GM12878 (cell line): ENCODE data around the gene CDCA3. TPM values are rescaled to one million over a fixed set of nuclear protein-coding genes. Genes with fewer than 3 reads are reported as not detected.

Experiments
- ATAC-seq: fragments of 200-7000 bp; cut with Tn5 transposase; 3 replicates; pipeline ENCODE4 v1.9.1; 2020; ENCODE audit warnings: mild to moderate bottlenecking, moderate library complexity
- BruUV-seq: library from RNA; stranded (reverse); fragments of 400-500 nt; replicated peaks from 2 replicates; lab custom pipeline; 2021; lab: Mats Ljungman, UMichigan
- CTCF ChIA-PET: fragments of 300-600 bp; sonication (Branson Sonifier 250); formaldehyde crosslinking; extraction: SDS; loops from one replicate; lab custom pipeline; 2021; ENCODE audit warnings: inconsistent platforms; lab: Yijun Ruan, JAX
- POLR2A ChIA-PET: fragments of 350-600 bp; formaldehyde crosslinking; extraction: SDS; loops from one replicate; lab custom pipeline; 2021; ENCODE audit warnings: inconsistent platforms; lab: Charles Lee
- RAD21 ChIA-PET: fragments of 300-600 bp; sonication (Branson Sonifier 250); formaldehyde crosslinking; loops from one replicate; lab custom pipeline; 2023; ENCODE audit warnings: antibody characterized with exemption; ENCODE audit not compliant: unreplicated experiment; lab: Charles Lee
- SMC1A ChIA-PET: fragments of 300-600 bp; sonication (Branson Sonifier 250); formaldehyde crosslinking; loops from one replicate; lab custom pipeline; 2023; ENCODE audit not compliant: unreplicated experiment, uncharacterized antibody; lab: Charles Lee
- DNase-seq: peaks from one replicate; pipeline ENCODE4 v3.0.0-alpha.2; 2011; ENCODE audit warnings: low read depth, low spot score
- FAIRE-seq: peaks from 3 replicates; lab custom pipeline; 2011; peaks lifted over from hg19 to GRCh38; lab: Jason Lieb, UNC
- H2AFZ ChIP-seq: 2 replicates; pipeline ENCODE4 v1.6.0; 2011; ENCODE audit warnings: low read depth, low read length, control low read depth; ENCODE audit not compliant: control insufficient read depth
- H3K27ac ChIP-seq: 2 replicates; pipeline ENCODE4 v1.5.1; 2011; ENCODE audit warnings: control low read depth; ENCODE audit not compliant: control insufficient read depth, insufficient read depth
- H3K27me3 ChIP-seq, 2 experiments: replicated peaks in 1 of 2; 2 replicates each; pipeline versions ENCODE4 v1.6.0 to v1.6.1; 2011; ENCODE audit warnings: low read length in 1 of 2; ENCODE audit not compliant: control insufficient read depth in 2 of 2, insufficient read depth in 2 of 2
- H3K36me3 ChIP-seq, 2 experiments: 2 replicates each; pipeline ENCODE4 v1.5.1; 2011; ENCODE audit warnings: low read length in 1 of 2; ENCODE audit not compliant: control insufficient read depth in 2 of 2, insufficient read depth in 2 of 2
- H3K4me1 ChIP-seq: 2 replicates; pipeline ENCODE4 v1.6.1; 2011; ENCODE audit warnings: mild to moderate bottlenecking, low read length, moderate library complexity, mixed read lengths; ENCODE audit not compliant: control insufficient read depth, insufficient read depth
- H3K4me2 ChIP-seq: 2 replicates; pipeline ENCODE4 v1.6.0; 2011; ENCODE audit warnings: control low read depth; ENCODE audit not compliant: control insufficient read depth, insufficient read depth
- H3K4me3 ChIP-seq: fragments of 200-600 bp; sonication (generic); 2 replicates; pipeline ENCODE4 v1.5.1; 2016
- H3K79me2 ChIP-seq: 2 replicates; pipeline ENCODE4 v1.6.0; 2011; ENCODE audit warnings: low read length; ENCODE audit not compliant: control insufficient read depth, insufficient read depth
- H3K9ac ChIP-seq: 2 replicates; pipeline ENCODE4 v1.8.0; 2011; ENCODE audit warnings: low read length, control low read depth, mixed read lengths; ENCODE audit not compliant: control insufficient read depth, insufficient read depth
- H3K9me3 ChIP-seq: replicated peaks from 3 replicates; pipeline ENCODE4 v1.5.1; 2011; ENCODE audit warnings: mild to moderate bottlenecking, low read length; ENCODE audit not compliant: control insufficient read depth, insufficient read depth
- H4K20me1 ChIP-seq: 2 replicates; pipeline ENCODE4 v1.6.0; 2011; ENCODE audit not compliant: control insufficient read depth, insufficient read depth
- CHD2 ChIP-seq: IDR thresholded peaks from 2 replicates; pipeline ENCODE4 v1.6.1; 2011; ENCODE audit warnings: low read depth, low read length, improper control_type of control experiment, borderline replicate concordance
- MTA2 ChIP-seq: fragments of 450-650 bp; IDR thresholded peaks from 2 replicates; pipeline ENCODE4 v1.6.1; 2016; ENCODE audit warnings: low read depth, mild to moderate bottlenecking, moderate library complexity
- MYC ChIP-seq: IDR thresholded peaks from 2 replicates; pipeline ENCODE4 v1.6.1; 2011; ENCODE audit warnings: mild to moderate bottlenecking, low read length, moderate library complexity, inconsistent platforms; ENCODE audit not compliant: insufficient read depth, insufficient replicate concordance, insufficient read length, severe bottlenecking
- PML ChIP-seq: IDR thresholded peaks from 2 replicates; pipeline ENCODE4 v1.6.1; 2012; ENCODE audit warnings: low read length, inconsistent platforms
- SIX5 ChIP-seq: IDR thresholded peaks from 2 replicates; pipeline ENCODE4 v1.6.1; 2011; ENCODE audit warnings: mild to moderate bottlenecking, low read depth, low read length, moderate library complexity; ENCODE audit not compliant: severe bottlenecking
- SREBF2 ChIP-seq: IDR thresholded peaks from 2 replicates; pipeline ENCODE4 v1.6.1; 2012; ENCODE audit warnings: mild to moderate bottlenecking, low read length
- SUZ12 ChIP-seq: fragments of 200-600 bp; sonication (generic); IDR thresholded peaks from one replicate; pipeline ENCODE4 v1.6.1; 2018; ENCODE audit warnings: antibody characterized with exemption, mild to moderate bottlenecking; ENCODE audit not compliant: unreplicated experiment
- WGBS: methylation state at CpG from one replicate; pipeline ENCODE4 v1.1.6; 2016; ENCODE audit warnings: low lambda C conversion rate; ENCODE audit not compliant: insufficient replicate concordance, insufficient coverage; ENCODE audit errors: missing lambda C conversion rate; 5-methylcytosine and 5-hydroxymethylcytosine counted together
- in situ Hi-C: fragments of 300-500 bp; cut with MboI; formaldehyde crosslinking; loops from 9 replicates; pipeline ENCODE4 v1.14.3; 2018; ENCODE audit warnings: mixed read lengths
- intact Hi-C: fragments of 100-400 bp; cut with micrococcal nuclease; formaldehyde crosslinking; loops from one replicate; pipeline ENCODE4 v1.14.2; 2022; ENCODE audit not compliant: unreplicated experiment
- polyA plus RNA-seq, 11 experiments: library from polyadenylated mRNA; depleted of rRNA in 4 of 11; unstranded in 6 of 11; stranded (reverse) in 5 of 11; fragments of >200 nt; fragmentation: Nextera tagmentation in 4 of 11; fragmentation: Illumina TruSeq in 1 of 11; extraction: Ambion mirVana in 4 of 11; extraction: Trizol in 1 of 11; gene quantifications; 1 replicate in 1 of 11; 2 replicates in 10 of 11; pipeline versions ENCODE4 v1.2.1 to v1.2.3, GENCODE V29; 2011 to 2016; ENCODE audit warnings: inconsistent platforms in 2 of 11, missing spikeins in 2 of 11, low read depth in 1 of 11
- total RNA-seq, 4 experiments: library from RNA; depleted of rRNA in 3 of 4; stranded (reverse); fragments of >200 nt in 3 of 4; fragmentation: Illumina TruSeq in 1 of 4; extraction: Trizol in 1 of 4; gene quantifications; 2 replicates each; pipeline versions ENCODE4 v1.2.1 to v1.2.3, GENCODE V29; 2013 to 2021
- TF ChIP-seq, protein P1 (sequence below): IDR thresholded peaks from 2 replicates; pipeline ENCODE4 v1.6.1; 2012; ENCODE audit warnings: improper control_type of control experiment, low read depth, low read length; ENCODE audit not compliant: insufficient replicate concordance

Gene CDCA3
- total and polyA plus RNA-seq, 10 of the 15 experiments (the other 5 are each of a cell fraction or from before 2014, with no cell fraction given) = 34.5 to 148 (median 97.4) TPM

DNA sequence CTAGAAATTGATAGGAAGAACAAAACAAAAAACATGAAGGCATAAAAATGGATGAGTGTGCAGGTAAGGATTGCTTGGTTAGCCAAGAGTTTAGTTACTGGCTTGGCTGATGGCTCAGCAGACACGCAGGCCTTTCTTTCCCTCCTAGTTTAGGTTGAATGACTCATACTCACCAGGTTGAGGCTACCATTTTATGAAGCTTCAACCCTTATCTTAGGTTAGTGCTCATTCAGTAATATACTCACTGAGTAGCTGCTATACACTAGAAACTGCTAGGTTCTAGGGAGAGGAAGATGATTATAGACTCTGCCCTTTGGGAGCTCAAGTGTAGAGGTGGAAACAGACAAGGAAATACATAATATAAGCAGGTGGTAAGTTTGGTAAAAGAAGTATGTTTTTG is 16.8 kb downstream of the CDCA3 start:
- BruUV-seq = no TSS peak
- no peaks in the 10 kb centered on the region for H3K36me3 ChIP-seq
- DNase-seq = no peak
- TF ChIP-seq CHD2 = no peak
- no peak for TF ChIP-seq PML
- TF ChIP-seq, protein P1, sequence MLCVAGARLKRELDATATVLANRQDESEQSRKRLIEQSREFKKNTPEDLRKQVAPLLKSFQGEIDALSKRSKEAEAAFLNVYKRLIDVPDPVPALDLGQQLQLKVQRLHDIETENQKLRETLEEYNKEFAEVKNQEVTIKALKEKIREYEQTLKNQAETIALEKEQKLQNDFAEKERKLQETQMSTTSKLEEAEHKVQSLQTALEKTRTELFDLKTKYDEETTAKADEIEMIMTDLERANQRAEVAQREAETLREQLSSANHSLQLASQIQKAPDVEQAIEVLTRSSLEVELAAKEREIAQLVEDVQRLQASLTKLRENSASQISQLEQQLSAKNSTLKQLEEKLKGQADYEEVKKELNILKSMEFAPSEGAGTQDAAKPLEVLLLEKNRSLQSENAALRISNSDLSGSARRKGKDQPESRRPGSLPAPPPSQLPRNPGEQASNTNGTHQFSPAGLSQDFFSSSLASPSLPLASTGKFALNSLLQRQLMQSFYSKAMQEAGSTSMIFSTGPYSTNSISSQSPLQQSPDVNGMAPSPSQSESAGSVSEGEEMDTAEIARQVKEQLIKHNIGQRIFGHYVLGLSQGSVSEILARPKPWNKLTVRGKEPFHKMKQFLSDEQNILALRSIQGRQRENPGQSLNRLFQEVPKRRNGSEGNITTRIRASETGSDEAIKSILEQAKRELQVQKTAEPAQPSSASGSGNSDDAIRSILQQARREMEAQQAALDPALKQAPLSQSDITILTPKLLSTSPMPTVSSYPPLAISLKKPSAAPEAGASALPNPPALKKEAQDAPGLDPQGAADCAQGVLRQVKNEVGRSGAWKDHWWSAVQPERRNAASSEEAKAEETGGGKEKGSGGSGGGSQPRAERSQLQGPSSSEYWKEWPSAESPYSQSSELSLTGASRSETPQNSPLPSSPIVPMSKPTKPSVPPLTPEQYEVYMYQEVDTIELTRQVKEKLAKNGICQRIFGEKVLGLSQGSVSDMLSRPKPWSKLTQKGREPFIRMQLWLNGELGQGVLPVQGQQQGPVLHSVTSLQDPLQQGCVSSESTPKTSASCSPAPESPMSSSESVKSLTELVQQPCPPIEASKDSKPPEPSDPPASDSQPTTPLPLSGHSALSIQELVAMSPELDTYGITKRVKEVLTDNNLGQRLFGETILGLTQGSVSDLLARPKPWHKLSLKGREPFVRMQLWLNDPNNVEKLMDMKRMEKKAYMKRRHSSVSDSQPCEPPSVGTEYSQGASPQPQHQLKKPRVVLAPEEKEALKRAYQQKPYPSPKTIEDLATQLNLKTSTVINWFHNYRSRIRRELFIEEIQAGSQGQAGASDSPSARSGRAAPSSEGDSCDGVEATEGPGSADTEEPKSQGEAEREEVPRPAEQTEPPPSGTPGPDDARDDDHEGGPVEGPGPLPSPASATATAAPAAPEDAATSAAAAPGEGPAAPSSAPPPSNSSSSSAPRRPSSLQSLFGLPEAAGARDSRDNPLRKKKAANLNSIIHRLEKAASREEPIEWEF = no peak
- TF ChIP-seq SUZ12 = no peak
- TF ChIP-seq SREBF2 = no peak
- no peak for TF ChIP-seq MTA2
- TF ChIP-seq MYC = no peak
- TF ChIP-seq SIX5 = no peak
- H3K27ac ChIP-seq = no peak overlapping the region
- no peak overlapping the region for H2AFZ ChIP-seq
- RAD21 ChIA-PET = interaction anchor here (0.5 to 2.1 kb wide), 7 partner anchors 17 to 182 kb away, joined by 3 to 11 read pairs (median 3); partner anchors contain the start of genes MLF2 and USP5
- POLR2A ChIA-PET = interaction anchor here (0.7 to 1.0 kb wide), 3 partner anchors 9 to 17 kb away, joined by 3 read pairs; no protein-coding TSS in a partner anchor
- H4K20me1 ChIP-seq = no peaks in the 10 kb centered on the region
- no peaks in the 10 kb centered on the region for H3K4me1 ChIP-seq
- H3K4me2 ChIP-seq = no peak overlapping the region
- no peak for ATAC-seq
- no peak for FAIRE-seq
- SMC1A ChIA-PET = interaction anchor here (0.7 to 5.8 kb wide), 10 partner anchors 9 to 136 kb away, joined by 3 to 35 read pairs (median 4); partner anchors contain the start of genes CDCA3 and MLF2
- no peaks in the 10 kb centered on the region for H3K79me2 ChIP-seq
- peaks cover 6 to 14% of the 10 kb centered on the region in 2 experiments for H3K27me3 ChIP-seq
- 0% methylated on average over 1 of the region's 1 CpG for WGBS
- intact Hi-C loops (no loop called here), in situ Hi-C loops (no loop called here)
- no peak overlapping the region for H3K9ac ChIP-seq
- H3K4me3 ChIP-seq = no peak overlapping the region
- CTCF ChIA-PET = interaction anchor here (0.8 to 6.8 kb wide), 20 partner anchors 9 to 114 kb away, joined by 3 to 72 read pairs (median 6); partner anchors contain the start of genes CDCA3, COPS7A, MLF2 and PTMS
- H3K9me3 ChIP-seq = no peaks in the 10 kb centered on the region
